ENCODE data around the gene PPP2R1A. TPM values are rescaled to one million over a fixed set of nuclear protein-coding genes. Genes with fewer than 3 reads are reported as not detected.

Gene PPP2R1A
- total RNA-seq, 1 experiment from 2014 or later, result 164 TPM

- no peak for DNase-seq (ENCODE audit: low read depth)
Observed at GRCh38 chr19:52244021-52244420, 54.2 kb downstream of the PPP2R1A start.

GRCh38 chr19:52248241-52248640, 58.4 kb downstream of the PPP2R1A start:
- DNase-seq (ENCODE audit: low read depth), result peak; percentile 40

- DNase-seq (ENCODE audit: low read depth), result no peak
Observed at GRCh38 chr19:52258426-52258825, 68.6 kb downstream of the PPP2R1A start.

GRCh38 chr19:52265556-52265955, 75.7 kb downstream of the PPP2R1A start:
- DNase-seq (ENCODE audit: low read depth), result peak; percentile 23

- DNase-seq (ENCODE audit: low read depth), result peak; percentile 97
Observed at GRCh38 chr19:52269338-52270261, 79.7 kb downstream of the PPP2R1A start, which contains the start of gene ZNF766. Gene ZNF766, plus strand, starts transcription at chr19:52269587. Its CDS starts 27 bp downstream, at chr19:52269614.

GRCh38 chr19:52270266-52270885, 80.5 kb downstream of the PPP2R1A start:
- DNase-seq (ENCODE audit: low read depth), result peak; percentile 28

- DNase-seq (ENCODE audit: low read depth), result no peak
Observed at GRCh38 chr19:52273301-52273700, 83.4 kb downstream of the PPP2R1A start.

GRCh38 chr19:52274191-52274590, 84.3 kb downstream of the PPP2R1A start:
- DNase-seq (ENCODE audit: low read depth), result no peak

- DNase-seq (ENCODE audit: low read depth), result no peak
Observed at GRCh38 chr19:52275988-52276387, 86.1 kb downstream of the PPP2R1A start.

GRCh38 chr19:52277471-52277870, 87.6 kb downstream of the PPP2R1A start:
- no peak for DNase-seq (ENCODE audit: low read depth)

Other genes starting within 250 kb of the PPP2R1A start
- gene ZNF350, start 203.2 kb upstream of the PPP2R1A start, total RNA-seq (2014; rRNA removed; shearing (Covaris generic)), result 8.7 and 17.7 TPM in 2 replicates
- 5.7 and 6.7 TPM in 2 replicates for gene ZNF615, start 181.8 kb upstream of the PPP2R1A start, total RNA-seq (2014; rRNA removed; shearing (Covaris generic))
- 12.1 and 14.8 TPM in 2 replicates for gene ZNF614, start 161.7 kb upstream of the PPP2R1A start, total RNA-seq (2014; rRNA removed; shearing (Covaris generic))
- 7.3 and 9.0 TPM in 2 replicates for gene ZNF432, start 141.2 kb upstream of the PPP2R1A start, total RNA-seq (2014; rRNA removed; shearing (Covaris generic))
- gene ZNF841, start 94.3 kb upstream of the PPP2R1A start, total RNA-seq (2014; rRNA removed; shearing (Covaris generic)), result 12.1 and 12.5 TPM in 2 replicates
- gene ZNF616, start 50.1 kb upstream of the PPP2R1A start, total RNA-seq (2014; rRNA removed; shearing (Covaris generic)), result 4.7 and 10.8 TPM in 2 replicates
- gene ZNF836, start 18.4 kb upstream of the PPP2R1A start, total RNA-seq (2014; rRNA removed; shearing (Covaris generic)), result 2.5 and 5.2 TPM in 2 replicates
- 7.5 and 12.5 TPM in 2 replicates for gene ZNF766, start 79.5 kb downstream of the PPP2R1A start, total RNA-seq (2014; rRNA removed; shearing (Covaris generic))
- gene ZNF480, start 107.1 kb downstream of the PPP2R1A start, total RNA-seq (2014; rRNA removed; shearing (Covaris generic)), result 8.6 and 10.7 TPM in 2 replicates
- gene ZNF610, start 146.2 kb downstream of the PPP2R1A start, total RNA-seq (2014; rRNA removed; shearing (Covaris generic)), result 3.8 and 6.5 TPM in 2 replicates
- gene ZNF880, start 179.9 kb downstream of the PPP2R1A start, total RNA-seq (2014; rRNA removed; shearing (Covaris generic)), result 15.6 and 24.1 TPM in 2 replicates
- gene ZNF528, start 207.8 kb downstream of the PPP2R1A start, total RNA-seq (2014; rRNA removed; shearing (Covaris generic)), result 20.3 and 67.9 TPM in 2 replicates
- gene ZNF534, start 239.1 kb downstream of the PPP2R1A start, total RNA-seq (2014; rRNA removed; shearing (Covaris generic)), result 0.86 TPM in 1 of 2 replicates, not detected in the other